ENCODE measurements around the gene GAK.

The GAK gene

GRCh38 chr4:887034-887763 lies 44.9 kb downstream of the GAK start:
- DNase-seq: no peak

GRCh38 chr4:886244-886643 lies 45.9 kb downstream of the GAK start:
- no peak for DNase-seq

- no peak for DNase-seq
These were observed 46.8 kb downstream of the GAK start for GRCh38 chr4:885353-885752.

- no peak for DNase-seq
These were observed 47.2 kb downstream of the GAK start for GRCh38 chr4:884896-885295.

- no peak for DNase-seq
These were observed 47.9 kb downstream of the GAK start for GRCh38 chr4:884259-884658.

GRCh38 chr4:883377-884095 lies 48.6 kb downstream of the GAK start:
- DNase-seq: no peak

- no peak for DNase-seq
These were observed 49.5 kb downstream of the GAK start for GRCh38 chr4:882646-883045.

- no peak for DNase-seq
These were observed 50.4 kb downstream of the GAK start for GRCh38 chr4:881709-882108.

GRCh38 chr4:880684-881405 lies 51.3 kb downstream of the GAK start:
- no peak for DNase-seq

- no peak for DNase-seq
These were observed 52.4 kb downstream of the GAK start for GRCh38 chr4:879729-880077.

GRCh38 chr4:878796-879728 lies 53.1 kb downstream of the GAK start:
- DNase-seq: no peak

GRCh38 chr4:877502-877901 lies 54.6 kb downstream of the GAK start:
- no peak for DNase-seq

GRCh38 chr4:876780-877179 lies 55.3 kb downstream of the GAK start:
- no peak for DNase-seq

- no peak for DNase-seq
These were observed 56.2 kb downstream of the GAK start for GRCh38 chr4:875818-876423.

- no peak for DNase-seq
These were observed 56.9 kb downstream of the GAK start for GRCh38 chr4:874971-875817.

- no peak for DNase-seq
These were observed 58.1 kb downstream of the GAK start for GRCh38 chr4:874056-874455.

GRCh38 chr4:872241-872981 lies 59.7 kb downstream of the GAK start:
- DNase-seq: no peak

- DNase-seq: no peak
These were observed 60.6 kb downstream of the GAK start for GRCh38 chr4:871484-871883.

GRCh38 chr4:870951-871350 lies 61.2 kb downstream of the GAK start:
- DNase-seq: no peak

GRCh38 chr4:869776-870175 lies 62.3 kb downstream of the GAK start:
- DNase-seq: no peak

GRCh38 chr4:868421-868820 lies 63.7 kb downstream of the GAK start:
- no peak for DNase-seq
